HG03135 (cell line): ENCODE measurements around the gene NDUFAF5.

Experiments
- ATAC-seq: cut with Tn5 transposase; IDR thresholded peaks from one replicate; pipeline ENCODE4 v1.9.1; 2021; ENCODE audit warnings: mild to moderate bottlenecking, moderate library complexity; ENCODE audit not compliant: unreplicated experiment

NDUFAF5 gene

DNA sequence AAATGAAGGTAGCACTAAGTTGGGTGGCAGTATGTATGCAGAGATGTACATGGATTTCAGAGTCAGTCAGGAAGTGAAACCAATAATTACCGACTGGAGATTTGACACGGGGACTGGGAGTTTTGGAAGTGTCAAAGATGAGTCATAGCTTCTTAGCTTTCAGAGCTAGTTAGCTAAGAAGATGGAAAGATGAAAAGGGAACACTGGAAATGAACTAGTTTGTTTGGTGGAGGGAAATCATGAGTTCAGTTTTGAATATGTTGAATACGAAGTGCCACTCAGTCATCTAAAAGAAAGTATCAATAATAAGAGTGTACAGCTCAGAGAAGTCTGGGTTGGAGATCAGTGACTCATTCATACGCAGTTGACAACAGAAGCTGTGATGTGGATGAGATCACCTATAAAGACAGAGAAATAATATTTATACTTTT, 7.6 kb upstream of the NDUFAF5 start:
- no peak for ATAC-seq

GRCh38 chr20:13778827-13779226, 6.0 kb upstream of the NDUFAF5 start:
- no peak for ATAC-seq

DNA sequence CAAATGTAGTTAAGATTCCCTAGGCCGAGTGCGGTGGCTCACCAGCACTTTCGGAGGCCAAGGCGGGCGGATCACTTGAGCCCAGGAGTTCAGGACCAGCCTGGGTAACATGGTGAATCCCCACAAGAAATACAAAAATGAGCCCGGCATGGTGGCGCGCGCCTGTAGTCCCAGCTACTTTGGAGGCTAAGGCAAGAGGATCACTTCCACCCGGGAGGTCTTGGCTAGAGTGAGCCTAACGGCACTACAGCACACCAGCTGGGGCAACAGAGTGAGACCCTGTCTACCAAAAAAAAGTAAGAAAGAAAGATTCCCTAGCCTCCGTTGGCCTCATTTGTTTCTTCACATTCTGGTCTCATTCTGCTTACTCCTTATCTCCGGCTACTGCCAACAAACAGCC, 1.3 kb upstream of the NDUFAF5 start:
- no peak for ATAC-seq

DNA sequence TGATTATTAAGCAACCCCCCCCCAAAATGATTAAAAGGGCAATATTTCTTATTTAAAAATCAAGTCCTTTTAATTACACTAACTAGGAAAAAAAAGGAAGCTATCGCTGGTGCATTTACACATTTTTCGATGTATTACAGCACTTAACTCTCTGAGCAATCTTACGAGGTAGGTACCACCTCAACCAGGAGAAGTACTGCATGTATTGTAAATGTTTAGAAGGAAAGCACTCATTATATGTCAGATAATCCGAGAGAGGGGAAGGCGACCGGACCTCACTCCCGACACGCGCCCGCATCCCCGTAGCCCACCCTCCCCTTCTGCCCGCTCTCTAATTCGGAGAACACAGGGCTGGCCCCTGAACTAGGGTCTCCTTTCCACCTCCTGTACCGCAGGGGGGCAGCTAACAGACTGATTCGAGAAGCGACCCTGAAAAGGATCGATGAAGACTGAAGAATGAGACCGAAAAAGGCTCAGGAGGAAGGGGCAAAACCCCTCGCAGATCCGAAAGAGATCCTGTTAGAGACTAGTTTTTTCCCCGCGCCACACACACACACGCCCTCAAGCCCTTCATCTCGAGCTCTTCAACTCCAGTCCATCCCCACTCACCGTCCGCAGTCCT, 446 bp upstream of the NDUFAF5 start:
- ATAC-seq = peak; percentile 3

- ATAC-seq = no peak
Observed at GRCh38 chr20:13786143-13786828, 1.5 kb downstream of the NDUFAF5 start.

DNA sequence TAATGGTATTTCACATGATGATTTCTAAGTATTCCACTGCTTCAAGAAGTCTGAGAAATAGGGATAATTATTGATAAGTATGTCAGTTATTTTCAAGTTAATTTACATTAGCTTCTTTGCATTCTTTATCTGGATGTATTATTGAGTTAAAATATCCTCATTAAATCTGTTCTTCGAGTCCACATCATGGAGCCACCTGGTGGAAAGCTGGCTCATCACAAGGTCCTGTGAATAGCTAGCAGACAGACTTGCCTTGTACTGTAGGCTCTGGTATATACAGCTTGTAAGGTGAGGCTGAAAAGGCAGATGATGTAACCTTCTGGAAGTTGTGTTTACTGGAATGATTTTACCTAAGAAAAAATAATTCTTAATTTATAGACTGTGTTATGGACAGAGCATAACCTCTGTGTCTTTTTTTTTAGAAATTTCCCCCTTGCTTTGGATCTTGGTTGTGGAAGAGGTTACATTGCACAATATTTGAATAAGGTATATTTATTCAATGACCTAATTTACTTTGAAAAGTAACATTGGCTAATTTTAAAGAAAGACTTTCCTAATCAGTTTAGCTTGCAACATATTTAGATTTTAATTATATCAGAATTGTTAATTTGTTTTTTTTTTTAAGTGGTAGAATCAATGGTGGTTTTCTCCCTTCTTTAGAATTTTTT, 3.5 kb downstream of the NDUFAF5 start:
- peak; percentile 30 for ATAC-seq

GRCh38 chr20:13790708-13791107, 5.9 kb downstream of the NDUFAF5 start:
- no peak for ATAC-seq

DNA sequence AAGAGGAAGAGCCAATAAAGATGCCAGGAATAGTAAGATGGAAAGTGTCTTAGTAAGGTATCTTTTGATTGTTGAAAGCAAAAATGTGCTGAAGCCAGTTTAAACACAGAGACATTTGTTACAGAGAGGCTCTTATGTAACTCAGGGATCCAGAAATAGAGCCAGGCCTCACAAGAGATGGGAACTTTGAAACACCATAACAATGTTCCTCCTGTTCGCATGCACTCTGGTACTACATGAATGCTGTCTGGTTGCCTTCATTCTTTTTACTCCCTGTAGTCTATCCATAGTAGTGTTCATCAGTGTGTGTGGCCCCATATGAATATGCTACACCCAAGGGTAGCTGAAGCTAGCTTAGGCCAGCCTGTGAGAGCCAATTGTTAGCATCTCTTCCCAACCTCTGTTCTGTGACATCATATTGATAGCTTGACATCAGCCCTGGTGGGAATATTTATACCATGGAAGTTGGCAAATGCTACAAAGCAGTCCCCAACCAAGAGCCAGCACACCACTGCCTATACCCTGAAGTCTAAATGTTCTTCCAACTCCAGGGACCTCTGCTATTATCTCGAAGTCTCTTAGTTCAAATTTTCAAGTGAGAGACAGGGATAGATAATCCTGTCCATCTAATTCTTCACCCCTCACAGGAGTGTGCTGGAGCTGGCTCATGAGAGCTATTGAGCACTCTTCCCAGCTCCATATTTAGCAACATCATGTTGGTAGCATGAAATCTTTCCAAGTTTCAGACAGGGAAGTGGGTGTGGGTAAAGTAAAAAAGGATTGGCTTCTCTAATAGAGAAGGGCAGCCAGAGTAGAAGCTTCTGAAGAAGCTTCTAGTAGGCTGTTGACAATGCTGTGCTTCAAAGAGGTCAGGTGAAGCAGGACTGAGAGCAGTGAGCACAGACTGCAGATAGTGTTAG, 7.0 kb downstream of the NDUFAF5 start:
- ATAC-seq = no peak

GRCh38 chr20:13793001-13793400, 8.2 kb downstream of the NDUFAF5 start:
- ATAC-seq = no peak

DNA sequence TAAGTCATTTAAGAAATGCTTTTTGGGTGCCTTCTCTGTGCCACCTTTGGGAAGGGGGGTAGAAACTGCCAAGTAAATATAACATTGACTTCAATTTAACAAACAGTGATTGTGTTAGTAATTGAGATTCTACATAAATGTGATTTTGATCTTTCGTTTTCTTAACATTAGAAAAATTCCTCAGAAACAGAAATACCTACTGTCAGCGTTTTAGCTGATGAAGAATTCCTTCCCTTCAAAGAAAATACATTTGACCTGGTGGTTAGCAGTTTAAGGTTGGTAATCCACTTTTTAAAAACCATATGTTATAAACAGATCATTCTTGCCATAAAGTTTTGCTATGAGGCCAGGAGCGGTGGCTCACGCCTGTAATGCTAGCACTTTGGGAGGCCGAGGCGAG, 9.8 kb downstream of the NDUFAF5 start:
- no peak for ATAC-seq

DNA sequence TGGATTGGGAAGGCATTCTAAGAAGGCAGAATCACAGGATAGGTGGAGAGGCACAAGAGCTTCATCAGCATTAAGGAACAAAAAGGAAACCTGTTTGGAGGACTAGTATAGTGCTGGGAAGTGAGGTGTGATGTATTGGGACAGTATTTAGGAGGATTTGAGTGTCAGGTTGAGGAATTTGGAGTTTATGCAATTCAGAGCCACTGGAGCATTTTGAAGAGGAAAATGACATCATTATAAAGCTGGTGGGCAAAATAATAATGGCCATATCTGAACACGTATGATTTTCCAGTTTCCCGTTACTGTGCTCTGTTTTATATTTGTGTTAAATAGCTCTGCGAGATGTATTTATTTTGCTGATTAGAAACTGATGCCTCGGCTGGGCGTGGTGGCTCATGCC, 14.2 kb downstream of the NDUFAF5 start:
- no peak for ATAC-seq

DNA sequence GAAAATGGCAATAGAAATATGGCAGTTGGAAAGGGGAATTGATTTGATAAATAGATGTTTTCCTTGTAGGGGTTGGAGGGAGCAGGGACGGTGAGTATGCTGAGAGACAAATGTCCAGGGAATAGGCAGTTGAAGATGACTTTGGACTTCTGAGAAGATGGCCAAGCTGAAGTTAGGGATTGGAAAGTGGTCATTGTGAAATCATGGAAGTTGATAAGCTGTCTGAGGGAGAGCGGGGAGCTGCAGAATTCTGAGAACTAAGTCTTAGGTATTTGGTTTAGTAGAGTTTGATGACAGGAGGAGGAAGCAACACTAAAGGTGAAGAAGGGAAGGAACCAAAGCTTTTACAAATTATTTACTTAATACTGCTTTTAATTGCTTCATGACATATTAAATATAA, 15.1 kb downstream of the NDUFAF5 start:
- no peak for ATAC-seq

GRCh38 chr20:13800728-13801134, 15.9 kb downstream of the NDUFAF5 start:
- ATAC-seq = no peak

- no peak for ATAC-seq
Observed at GRCh38 chr20:13809373-13809772, 24.5 kb downstream of the NDUFAF5 start.

DNA sequence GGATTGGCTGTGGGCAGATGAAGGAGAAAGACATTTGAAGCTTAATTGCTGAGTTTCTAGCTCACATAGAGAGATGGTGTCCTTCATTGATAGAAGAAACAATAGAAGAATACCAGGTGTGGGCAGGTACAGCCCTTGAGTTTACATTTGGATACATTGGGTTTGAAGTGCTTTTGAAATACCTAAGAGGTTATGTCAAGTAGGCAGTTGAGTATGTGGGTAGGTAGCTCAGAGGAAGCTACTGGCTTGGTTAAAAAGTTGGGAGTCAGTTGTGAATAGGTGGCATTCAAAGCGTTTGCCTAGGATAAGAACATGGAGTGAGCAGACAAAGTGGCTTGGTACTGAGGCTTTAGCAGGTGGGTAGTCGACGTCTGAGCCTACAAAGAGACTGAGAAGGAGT, 25.0 kb downstream of the NDUFAF5 start:
- ATAC-seq = no peak

DNA sequence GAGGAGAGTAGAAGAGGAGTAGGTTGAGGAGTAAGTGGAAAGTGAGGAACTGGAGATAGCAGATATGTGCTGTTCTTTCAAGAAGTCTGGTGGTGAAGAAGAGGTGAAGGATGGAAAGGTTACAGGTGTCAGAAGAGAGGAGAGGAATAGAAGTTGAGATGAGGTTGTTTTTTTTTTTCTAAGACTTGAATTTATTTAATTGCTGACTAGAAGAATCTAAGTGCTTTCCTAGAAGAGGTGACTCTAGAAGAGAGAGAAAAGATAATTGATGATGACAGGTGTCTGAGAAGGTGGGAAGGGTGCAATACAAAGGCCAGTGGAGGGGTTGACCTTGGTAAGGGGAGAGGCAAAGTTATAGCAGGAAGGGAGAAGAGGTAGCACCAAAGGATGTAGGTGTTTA, 25.6 kb downstream of the NDUFAF5 start:
- no peak for ATAC-seq

- no peak for ATAC-seq
Observed at GRCh38 chr20:13813910-13814309, 29.1 kb downstream of the NDUFAF5 start.

DNA sequence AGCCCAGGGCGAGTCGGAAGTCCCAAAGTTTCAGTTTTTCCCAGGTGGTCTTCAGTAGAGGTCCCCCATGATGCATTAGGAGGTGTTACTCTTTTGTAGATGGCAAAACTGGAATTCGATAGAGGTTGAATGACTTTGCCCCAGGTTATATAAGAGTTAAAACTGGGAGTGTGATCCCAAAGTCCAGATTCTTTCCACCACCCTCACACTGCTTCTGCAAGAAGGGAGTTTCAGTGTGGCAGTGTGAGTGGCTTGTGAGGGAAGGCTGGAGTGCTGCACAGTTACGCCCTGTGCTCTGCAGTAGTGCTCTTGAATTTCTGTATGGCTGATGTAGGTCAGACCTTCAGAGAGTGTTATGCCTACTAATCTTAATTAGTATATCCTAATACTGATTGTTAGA, 29.8 kb downstream of the NDUFAF5 start:
- ATAC-seq = no peak

DNA sequence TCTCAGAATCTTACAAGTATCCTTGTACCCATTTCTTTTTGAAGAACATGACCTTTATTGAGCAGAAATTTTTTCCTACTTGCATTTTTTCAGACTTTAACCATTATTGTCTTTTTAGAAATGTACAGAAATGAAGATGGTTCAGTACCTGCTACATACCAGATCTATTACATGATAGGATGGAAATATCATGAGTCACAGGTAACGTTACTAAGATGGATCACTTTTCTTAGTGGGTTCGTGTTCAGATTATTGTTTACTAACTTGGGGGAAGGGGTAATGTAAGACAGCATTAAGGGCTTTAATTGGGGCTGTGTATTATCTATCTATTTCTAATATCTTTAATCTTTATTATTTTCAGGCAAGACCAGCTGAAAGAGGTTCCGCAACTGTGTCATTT, 31.9 kb downstream of the NDUFAF5 start:
- ATAC-seq = no peak

- ATAC-seq = no peak
Observed at GRCh38 chr20:13817342-13817741, 32.5 kb downstream of the NDUFAF5 start.
